ENCODE data around the gene IPMK.

Gene IPMK

GRCh38 chr10:58293989-58294388 lies 26.3 kb upstream of the IPMK start:
- no peaks in the 10 kb centered on the region for H3K79me2 ChIP-seq (ENCODE audit: insufficient read depth, low read length)
- no peaks in the 10 kb centered on the region for H3K9me2 ChIP-seq (replicated peaks; ENCODE audit: insufficient read depth, low read length)
- H3F3A ChIP-seq (ENCODE audit: insufficient read depth) = peaks cover 14% of the 10 kb centered on the region; the same call in 1 of the 2 replicates
- no peaks in the 10 kb centered on the region for H3K9me3 ChIP-seq (ENCODE audit: insufficient read depth, low read length)
- TF ChIP-seq CTCF (IDR thresholded peaks at IDR 0.05; ENCODE audit: insufficient read depth, low read length, poor library complexity, severe bottlenecking) (no peak), EZH2phosphoT487 (conservative IDR thresholded peaks at IDR 0.05; ENCODE audit: low read length) (no peak)
- H3K27ac ChIP-seq (ENCODE audit: low read depth, low read length) = no peak overlapping the region
- no peak overlapping the region for H3K4me2 ChIP-seq (ENCODE audit: low read depth, low read length, poor library complexity, severe bottlenecking)
- no peaks in the 10 kb centered on the region for H3K27me3 ChIP-seq (ENCODE audit: low read length)
- no peaks in the 10 kb centered on the region; the same call in 1 of the 2 replicates for H3K36me3 ChIP-seq (ENCODE audit: low read length)
- H3K4me3 ChIP-seq (ENCODE audit: insufficient read depth, low read length, poor library complexity, severe bottlenecking) = no peak overlapping the region
- H2AFZ ChIP-seq (ENCODE audit: low read depth, low read length, severe bottlenecking) = no peak overlapping the region
- no peak overlapping the region for H3K9ac ChIP-seq (ENCODE audit: low read length)
- no peaks in the 10 kb centered on the region for H4K20me1 ChIP-seq (ENCODE audit: low read depth, low read length)

- no peak for TF ChIP-seq EZH2phosphoT487 (conservative IDR thresholded peaks at IDR 0.05; ENCODE audit: low read length)
- peak; percentile 56 for TF ChIP-seq CTCF (IDR thresholded peaks at IDR 0.05; ENCODE audit: insufficient read depth, low read length, poor library complexity, severe bottlenecking)
- Histone ChIP-seq H3K36me3 (ENCODE audit: low read length) (peaks cover 5% of the 10 kb centered on the region; the same call in 1 of the 2 replicates), H3K27ac (ENCODE audit: low read depth, low read length) (no peak overlapping the region), H3K9me2 (replicated peaks; ENCODE audit: insufficient read depth, low read length) (no peaks in the 10 kb centered on the region), H3K27me3 (ENCODE audit: low read length) (no peaks in the 10 kb centered on the region), H3K9me3 (ENCODE audit: insufficient read depth, low read length) (no peaks in the 10 kb centered on the region), H3K4me3 (ENCODE audit: insufficient read depth, low read length, poor library complexity, severe bottlenecking) (no peak overlapping the region), H3F3A (ENCODE audit: insufficient read depth) (peaks cover 14% of the 10 kb centered on the region; the same call in 1 of the 2 replicates), H3K4me2 (ENCODE audit: low read depth, low read length, poor library complexity, severe bottlenecking) (no peak overlapping the region), H4K20me1 (ENCODE audit: low read depth, low read length) (no peaks in the 10 kb centered on the region), H3K79me2 (ENCODE audit: insufficient read depth, low read length) (no peaks in the 10 kb centered on the region), H3K9ac (ENCODE audit: low read length) (no peak overlapping the region), H2AFZ (ENCODE audit: low read depth, low read length, severe bottlenecking) (no peak overlapping the region)
These were observed 24.0 kb upstream of the IPMK start for GRCh38 chr10:58291538-58292174.

GRCh38 chr10:58282615-58283014 lies 14.9 kb upstream of the IPMK start:
- no peak for TF ChIP-seq EZH2phosphoT487 (conservative IDR thresholded peaks at IDR 0.05; ENCODE audit: low read length)
- no peak for TF ChIP-seq CTCF (IDR thresholded peaks at IDR 0.05; ENCODE audit: insufficient read depth, low read length, poor library complexity, severe bottlenecking)
- no peaks in the 10 kb centered on the region for H3K9me3 ChIP-seq (ENCODE audit: insufficient read depth, low read length)
- peaks cover 37% of the 10 kb centered on the region for H3K79me2 ChIP-seq (ENCODE audit: insufficient read depth, low read length)
- no peaks in the 10 kb centered on the region for H3F3A ChIP-seq (ENCODE audit: insufficient read depth)
- 0 out of 2 replicates have a peak overlapping the region, but pooled peaks have one; percentile 4 for H3K27ac ChIP-seq (ENCODE audit: low read depth, low read length)
- peaks cover 35% of the 10 kb centered on the region for H3K36me3 ChIP-seq (ENCODE audit: low read length)
- no peak overlapping the region for H3K9ac ChIP-seq (ENCODE audit: low read length)
- H2AFZ ChIP-seq (ENCODE audit: low read depth, low read length, severe bottlenecking) = no peak overlapping the region
- no peak overlapping the region for H3K4me3 ChIP-seq (ENCODE audit: insufficient read depth, low read length, poor library complexity, severe bottlenecking)
- no peaks in the 10 kb centered on the region for H3K9me2 ChIP-seq (replicated peaks; ENCODE audit: insufficient read depth, low read length)
- H3K27me3 ChIP-seq (ENCODE audit: low read length) = no peaks in the 10 kb centered on the region
- no peak overlapping the region for H3K4me2 ChIP-seq (ENCODE audit: low read depth, low read length, poor library complexity, severe bottlenecking)
- no peaks in the 10 kb centered on the region for H4K20me1 ChIP-seq (ENCODE audit: low read depth, low read length)
